Astrocyte (in vitro differentiated cells and primary cell): ENCODE measurements around the gene GRID2. TPM values are rescaled to one million over a fixed set of nuclear protein-coding genes. Genes with fewer than 3 reads are reported as not detected.

Experiments used
- DNase-seq: peaks from one replicate; pipeline ENCODE4 v3.0.0-alpha.2; 2010; ENCODE audit warnings: low read depth
- FAIRE-seq: peaks from 2 replicates; lab custom pipeline; 2011; peaks lifted over from hg19 to GRCh38; lab: Jason Lieb, UNC
- H2AFZ ChIP-seq: 2 replicates; pipeline ENCODE4 v1.6.0; 2012; ENCODE audit warnings: low read depth, low read length, inconsistent platforms
- H3K27ac ChIP-seq: 2 replicates; pipeline ENCODE4 v1.5.1; 2011; ENCODE audit warnings: low read depth, low read length, inconsistent platforms
- H3K27me3 ChIP-seq: 2 replicates; pipeline ENCODE4 v1.6.0; 2011; ENCODE audit warnings: low read length, inconsistent platforms; ENCODE audit not compliant: insufficient read depth
- H3K36me3 ChIP-seq: 2 replicates; pipeline ENCODE4 v1.5.1; 2011; ENCODE audit warnings: low read length, inconsistent platforms; ENCODE audit not compliant: insufficient read depth
- H3K4me1 ChIP-seq: 2 replicates; pipeline ENCODE4 v1.5.1; 2011; ENCODE audit warnings: low read length, inconsistent platforms; ENCODE audit not compliant: insufficient read depth
- H3K4me2 ChIP-seq: 2 replicates; pipeline ENCODE4 v1.6.0; 2012; ENCODE audit warnings: low read length, inconsistent platforms
- H3K4me3 ChIP-seq: 2 replicates; pipeline ENCODE4 v1.5.1; 2011; ENCODE audit warnings: low read depth, mild to moderate bottlenecking, low read length, inconsistent platforms; ENCODE audit not compliant: insufficient read depth
- H3K79me2 ChIP-seq: 2 replicates; pipeline ENCODE4 v1.6.0; 2012; ENCODE audit warnings: mild to moderate bottlenecking, low read length, inconsistent platforms; ENCODE audit not compliant: insufficient read depth
- H3K9ac ChIP-seq: 2 replicates; pipeline ENCODE4 v1.6.0; 2012; ENCODE audit warnings: mild to moderate bottlenecking, low read length, inconsistent platforms
- H3K9me3 ChIP-seq: 2 replicates; pipeline ENCODE4 v1.5.1; 2012; ENCODE audit warnings: low read depth, mild to moderate bottlenecking, low read length, inconsistent platforms; ENCODE audit not compliant: insufficient read depth
- H4K20me1 ChIP-seq: 2 replicates; pipeline ENCODE4 v1.6.0; 2012; ENCODE audit warnings: low read length, inconsistent platforms; ENCODE audit not compliant: insufficient read depth
- H3K27ac Mint-ChIP-seq: one replicate; pipeline ENCODE4 v1.8.0; 2021; ENCODE audit warnings: mild to moderate bottlenecking, mixed read lengths; ENCODE audit not compliant: unreplicated experiment
- H3K27me3 Mint-ChIP-seq: one replicate; pipeline ENCODE4 v1.8.0; 2021; ENCODE audit warnings: low read depth, mixed read lengths; ENCODE audit not compliant: unreplicated experiment
- H3K36me3 Mint-ChIP-seq: one replicate; pipeline ENCODE4 v1.8.0; 2021; ENCODE audit warnings: low read depth, mixed read lengths; ENCODE audit not compliant: unreplicated experiment
- H3K4me1 Mint-ChIP-seq: one replicate; pipeline ENCODE4 v1.8.0; 2021; ENCODE audit warnings: low read depth, mixed read lengths; ENCODE audit not compliant: unreplicated experiment
- H3K4me3 Mint-ChIP-seq: one replicate; pipeline ENCODE4 v1.8.0; 2021; ENCODE audit warnings: mild to moderate bottlenecking, moderate library complexity, mixed read lengths; ENCODE audit not compliant: unreplicated experiment
- H3K9me3 Mint-ChIP-seq: one replicate; pipeline ENCODE4 v1.8.0; 2021; ENCODE audit warnings: mild to moderate bottlenecking, mixed read lengths; ENCODE audit not compliant: unreplicated experiment
- CTCF ChIP-seq: IDR thresholded peaks from 2 replicates; pipeline ENCODE4 v1.5.1; 2011; ENCODE audit warnings: low read depth, mild to moderate bottlenecking, inconsistent platforms, low read length, moderate library complexity; ENCODE audit not compliant: insufficient read depth
- EZH2 ChIP-seq: IDR thresholded peaks from 2 replicates; pipeline ENCODE4 v1.6.1; 2012; ENCODE audit warnings: mild to moderate bottlenecking, low read length, inconsistent platforms; ENCODE audit not compliant: insufficient read depth
- total RNA-seq: library from RNA; stranded (reverse); gene quantifications from 2 replicates; pipeline ENCODE4 v1.2.1, GENCODE V29; 2021

GRID2 gene
- total RNA-seq, 1 donor from 2014 or later, result 0.14 TPM

GRCh38 chr4:93461541-93461940 lies 1157.8 kb downstream of the GRID2 start:
- no peak overlapping the region for H3K4me3 Mint-ChIP-seq
- Histone ChIP-seq H3K4me1 (no peaks in the 10 kb centered on the region), H3K27me3 (no peaks in the 10 kb centered on the region), H4K20me1 (no peaks in the 10 kb centered on the region), H3K79me2 (no peaks in the 10 kb centered on the region), H3K4me3 (no peak overlapping the region), H3K36me3 (no peaks in the 10 kb centered on the region), H3K9ac (no peak overlapping the region), H3K9me3 (no peaks in the 10 kb centered on the region), H3K4me2 (no peak overlapping the region), H3K27ac (no peak overlapping the region), H2AFZ (no peak overlapping the region)
- no peaks in the 10 kb centered on the region for H3K9me3 Mint-ChIP-seq
- DNase-seq (no peak), FAIRE-seq (no peak)
- no peaks in the 10 kb centered on the region for H3K36me3 Mint-ChIP-seq
- TF ChIP-seq CTCF (no peak), EZH2 (no peak)
- H3K27ac Mint-ChIP-seq, result no peak overlapping the region
- H3K27me3 Mint-ChIP-seq, result no peaks in the 10 kb centered on the region
- H3K4me1 Mint-ChIP-seq, result no peaks in the 10 kb centered on the region

DNA sequence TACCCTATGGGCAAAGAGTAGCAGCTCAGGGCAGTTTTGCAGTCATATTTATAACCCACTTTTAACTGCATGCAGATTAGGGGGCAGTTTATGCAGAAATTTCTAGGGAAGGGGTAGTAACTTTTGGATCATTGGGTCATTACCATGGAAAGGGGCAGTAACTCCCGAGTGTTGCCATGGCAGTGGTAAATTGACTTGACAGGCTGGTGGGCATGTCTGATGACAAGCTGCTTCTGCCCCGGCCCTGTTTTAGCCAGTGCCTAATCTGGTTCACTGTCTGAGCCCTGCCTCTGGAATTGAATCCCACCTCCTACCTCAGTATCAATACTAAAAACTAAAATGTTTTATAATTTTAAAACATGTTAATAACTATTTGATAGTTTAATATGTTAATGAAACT lies 1162.7 kb downstream of the GRID2 start:
- Mint-ChIP-seq H3K4me1 (peaks cover 1% of the 10 kb centered on the region), H3K27ac (no peak overlapping the region), H3K4me3 (no peak overlapping the region), H3K36me3 (no peaks in the 10 kb centered on the region), H3K27me3 (no peaks in the 10 kb centered on the region), H3K9me3 (no peaks in the 10 kb centered on the region)
- Histone ChIP-seq H3K27me3 (no peaks in the 10 kb centered on the region), H3K27ac (no peak overlapping the region), H3K4me1 (no peaks in the 10 kb centered on the region), H3K9me3 (no peaks in the 10 kb centered on the region), H3K36me3 (no peaks in the 10 kb centered on the region), H3K79me2 (no peaks in the 10 kb centered on the region), H2AFZ (no peak overlapping the region), H3K4me2 (no peak overlapping the region), H3K4me3 (no peak overlapping the region), H4K20me1 (no peaks in the 10 kb centered on the region), H3K9ac (no peak overlapping the region)
- TF ChIP-seq EZH2 (no peak), CTCF (no peak)
- DNase-seq (no peak), FAIRE-seq (no peak)

- Histone ChIP-seq H3K36me3 (no peaks in the 10 kb centered on the region), H3K4me3 (no peak overlapping the region), H3K27me3 (no peaks in the 10 kb centered on the region), H3K79me2 (no peaks in the 10 kb centered on the region), H3K27ac (no peak overlapping the region), H3K9me3 (no peaks in the 10 kb centered on the region), H3K4me1 (no peaks in the 10 kb centered on the region), H3K9ac (no peak overlapping the region), H4K20me1 (no peaks in the 10 kb centered on the region), H2AFZ (no peak overlapping the region), H3K4me2 (no peak overlapping the region)
- Mint-ChIP-seq H3K36me3 (no peaks in the 10 kb centered on the region), H3K4me1 (peaks cover 1% of the 10 kb centered on the region), H3K27ac (no peak overlapping the region), H3K27me3 (no peaks in the 10 kb centered on the region), H3K9me3 (no peaks in the 10 kb centered on the region), H3K4me3 (no peak overlapping the region)
- TF ChIP-seq CTCF (no peak), EZH2 (no peak)
- FAIRE-seq (no peak), DNase-seq (no peak)
Measured at GRCh38 chr4:93467484-93468155, 1163.9 kb downstream of the GRID2 start.
